Measurements from ENCODE around the gene CEP72.

Gene CEP72

DNA sequence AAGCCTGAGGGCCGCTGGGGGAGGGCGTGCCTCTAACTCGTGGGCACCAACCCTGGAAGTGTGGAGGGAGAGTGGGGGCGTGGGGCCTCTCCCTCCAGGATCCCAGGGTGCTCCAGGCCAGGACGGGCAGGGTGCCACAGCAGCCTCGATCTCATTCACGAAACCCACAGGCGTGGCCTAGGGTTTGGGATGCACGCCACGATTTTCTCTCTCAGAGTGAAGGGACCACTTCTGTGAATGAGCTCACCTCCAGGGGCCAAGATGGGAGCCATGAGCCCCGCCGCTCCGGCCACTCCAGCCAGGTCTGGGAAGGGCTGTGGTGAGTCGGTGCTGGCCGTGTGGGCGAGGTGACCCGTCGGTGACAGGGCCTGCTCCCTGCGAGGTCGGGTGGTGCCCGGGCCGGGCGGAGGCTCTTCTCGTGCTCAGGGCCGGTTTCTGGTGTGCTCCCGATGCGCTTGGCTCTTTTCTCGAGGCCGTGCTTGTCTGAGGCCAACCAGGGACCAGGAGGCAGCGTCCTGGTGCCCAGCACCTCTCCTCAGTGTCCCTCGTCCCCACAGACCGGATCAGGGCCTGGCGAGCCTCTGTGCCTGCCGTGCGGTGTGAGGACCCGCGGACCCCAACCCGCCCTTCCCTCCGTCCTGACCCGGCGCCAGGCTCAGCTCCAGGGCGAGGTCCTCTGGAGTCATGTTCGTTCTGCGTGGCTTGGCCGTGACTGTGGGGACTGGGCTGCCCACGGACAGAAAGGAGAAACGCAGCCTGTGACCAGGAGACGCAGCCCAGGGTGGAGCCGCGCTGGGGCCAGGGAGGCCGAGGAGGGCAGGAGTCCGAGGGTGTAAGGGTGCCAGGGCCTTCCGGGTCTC lies 50.0 kb downstream of the CEP72 start:
- DNase-seq = no peak

DNA sequence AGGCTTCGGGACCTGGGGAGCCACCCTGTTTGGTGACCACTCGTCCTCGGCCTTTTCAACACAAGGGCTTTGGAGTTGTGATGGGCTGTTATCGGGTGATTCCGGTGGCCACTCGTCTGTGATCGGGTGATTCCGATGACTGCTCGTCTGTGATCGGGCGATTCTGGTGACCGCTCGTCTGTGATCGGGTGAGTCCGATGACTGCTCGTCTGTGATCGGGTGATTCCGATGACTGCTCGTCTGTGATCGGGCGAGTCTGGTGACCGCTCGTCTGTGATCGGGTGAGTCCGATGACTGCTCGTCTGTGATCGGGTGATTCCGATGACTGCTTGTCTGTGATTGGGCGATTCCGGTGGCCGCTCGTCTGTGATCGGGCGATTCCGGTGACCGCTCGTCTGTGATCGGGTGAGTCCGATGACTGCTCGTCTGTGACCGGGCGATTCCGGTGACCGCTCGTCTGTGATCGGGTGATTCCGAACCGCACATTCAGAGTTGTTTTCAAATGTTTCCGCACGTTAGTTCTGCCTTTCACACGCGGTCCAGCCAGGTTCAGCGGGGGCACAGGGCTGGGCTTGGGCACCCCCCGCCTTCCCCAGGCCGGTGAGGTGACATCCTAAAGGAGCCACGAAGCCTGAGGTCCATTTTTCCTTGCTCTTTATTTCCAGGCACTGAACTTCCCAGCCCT lies 50.8 kb downstream of the CEP72 start:
- DNase-seq = no peak

DNA sequence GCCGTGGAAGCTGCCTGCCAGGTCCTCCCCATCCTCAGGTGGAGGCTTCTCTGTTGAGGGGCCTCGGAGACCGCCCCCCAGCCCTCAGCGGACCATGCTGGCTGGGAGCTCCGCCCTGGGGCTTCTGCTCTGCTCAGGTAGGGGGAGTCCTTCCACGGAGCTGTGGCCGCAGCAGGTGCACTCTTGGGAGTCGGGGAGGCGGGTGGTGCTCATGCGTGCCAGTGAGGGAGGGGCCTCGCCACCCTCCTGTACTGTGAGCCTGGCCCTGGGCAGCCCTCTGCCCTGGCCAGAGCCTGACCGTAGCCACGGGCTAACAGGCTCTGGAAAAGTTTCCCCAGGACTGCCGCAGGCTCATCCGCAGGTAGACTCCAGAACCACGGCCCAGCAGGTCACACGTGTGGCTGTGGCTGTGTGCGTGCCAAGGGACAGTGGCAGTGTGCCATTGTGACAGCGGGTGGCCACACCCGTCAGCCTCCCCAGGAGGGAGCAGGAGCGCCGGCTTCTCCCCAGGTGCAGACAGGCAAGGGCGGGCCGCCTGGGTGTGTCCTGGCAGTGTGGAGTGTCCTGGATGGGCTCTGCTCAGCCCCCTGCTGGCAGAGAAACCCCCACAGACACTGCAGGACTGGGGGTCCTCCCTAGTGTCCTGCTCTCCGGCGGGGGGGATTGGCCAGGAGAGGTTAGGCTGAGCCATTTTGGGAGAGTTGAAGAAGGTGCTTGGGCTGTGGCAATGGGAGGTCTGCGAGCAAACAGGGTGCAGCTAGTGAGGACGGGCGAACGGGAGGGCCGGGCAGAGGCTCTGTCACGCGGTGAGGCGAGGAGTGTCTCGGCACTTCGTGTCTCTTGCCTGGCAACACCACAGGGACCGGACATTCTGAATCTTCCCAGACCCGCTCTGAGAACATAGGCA lies 51.5 kb downstream of the CEP72 start:
- DNase-seq = no peak

DNA sequence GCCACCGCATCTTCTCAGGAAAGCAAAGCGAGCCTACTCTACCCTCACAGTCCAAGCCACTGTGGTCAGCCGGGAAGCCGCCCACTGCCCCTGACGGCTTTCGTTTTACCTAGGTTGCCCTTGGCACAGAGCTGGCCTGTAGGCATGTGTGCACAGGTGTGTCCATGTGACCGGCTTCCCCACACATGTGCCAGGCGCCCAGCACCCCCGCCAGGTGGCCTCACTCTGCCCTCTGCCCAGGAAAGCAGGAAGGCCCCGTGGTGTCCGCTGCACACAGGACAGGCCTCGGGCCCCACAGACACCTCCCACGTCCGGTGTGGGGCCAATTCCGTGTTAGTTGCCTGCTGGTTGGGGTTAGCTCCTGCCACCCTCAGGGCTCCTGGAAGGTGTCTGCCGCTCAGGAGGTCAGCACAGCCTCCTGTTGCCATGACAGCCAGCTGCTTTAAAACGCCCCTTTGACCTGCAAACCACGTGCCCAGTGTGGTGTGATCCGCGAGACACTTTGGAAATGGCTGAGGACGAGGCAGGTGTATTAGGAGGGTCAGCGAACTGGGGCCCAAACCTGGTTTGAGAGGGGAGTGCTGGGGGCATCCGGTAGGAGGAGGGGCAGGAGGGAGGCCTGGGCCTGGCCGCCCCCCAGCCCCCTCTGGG lies 52.3 kb downstream of the CEP72 start:
- DNase-seq = no peak

DNA sequence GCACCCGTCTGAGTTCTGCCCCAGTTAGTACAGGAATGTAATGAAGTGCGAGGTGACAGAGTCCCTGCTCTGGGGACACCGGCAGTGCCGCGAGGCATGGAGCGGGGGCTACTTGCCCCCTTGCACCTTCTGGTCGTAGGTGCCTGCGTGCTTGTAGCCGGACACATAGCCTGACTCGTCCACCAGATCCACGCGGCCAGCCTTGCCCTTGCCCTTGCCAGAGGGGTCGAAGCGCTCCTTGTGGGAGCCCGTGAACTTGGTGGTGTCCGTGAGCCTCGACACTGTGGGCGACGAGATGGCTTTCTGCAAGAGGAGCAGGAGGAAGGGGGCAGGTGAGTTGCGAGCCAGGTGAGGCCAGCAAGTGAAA lies 52.8 kb downstream of the CEP72 start:
- no peak for DNase-seq

DNA sequence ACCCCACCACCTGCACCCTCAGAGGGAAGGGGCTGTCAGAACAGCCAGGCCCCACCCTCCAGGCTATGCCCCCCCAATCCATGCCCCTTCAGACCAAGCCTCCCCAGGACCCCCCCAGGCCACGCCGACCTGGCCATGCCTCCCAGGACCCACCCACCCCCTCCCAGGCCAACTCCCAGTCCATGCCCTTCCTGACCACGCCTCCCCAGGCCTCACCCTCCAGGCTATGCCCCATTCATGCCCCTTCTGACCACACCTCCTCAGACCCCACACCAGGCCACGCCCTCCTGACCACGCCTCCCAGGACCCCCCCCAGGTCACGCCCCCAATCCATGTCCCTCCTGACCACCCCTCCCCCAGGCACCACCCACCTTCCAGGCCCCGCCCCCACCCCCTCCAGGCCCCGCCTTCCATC lies 53.4 kb downstream of the CEP72 start:
- no peak for DNase-seq

DNA sequence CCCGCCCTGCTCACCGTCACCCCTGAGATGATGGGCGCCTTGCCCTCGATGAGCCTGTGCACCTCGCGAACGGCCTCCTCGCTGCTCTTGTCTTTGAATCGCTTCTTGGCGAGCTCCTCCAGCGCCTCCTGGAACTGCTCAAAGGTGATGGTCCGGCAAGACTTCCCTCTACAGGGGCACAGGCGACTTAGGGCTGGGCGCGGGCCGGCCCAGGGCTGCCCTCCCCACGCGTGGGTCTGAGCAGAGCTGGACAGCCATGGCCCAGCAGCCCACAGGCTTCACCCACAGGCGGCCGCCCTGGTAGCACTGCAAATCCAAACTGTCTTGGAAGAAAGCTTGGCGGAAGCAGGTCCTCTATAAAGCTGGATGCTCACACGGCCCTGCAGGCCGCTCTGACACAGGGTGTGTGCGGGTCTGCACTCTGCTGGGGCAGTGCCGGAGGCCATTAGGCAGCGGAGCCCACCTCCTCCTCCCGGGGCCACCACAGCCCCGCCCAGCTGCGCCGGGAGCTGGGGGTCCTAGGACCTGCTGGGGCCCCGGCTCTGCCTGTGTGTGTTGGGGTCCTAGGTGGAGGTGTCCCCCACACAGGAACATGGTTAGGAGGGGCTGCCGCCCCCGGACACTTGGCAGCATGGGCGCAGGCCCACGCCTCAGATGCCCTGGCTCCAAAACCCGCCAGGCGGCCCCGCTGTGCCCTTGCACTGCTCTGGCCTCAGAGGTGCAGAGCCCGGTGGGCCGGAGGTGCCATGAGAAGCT lies 54.0 kb downstream of the CEP72 start:
- DNase-seq = no peak

DNA sequence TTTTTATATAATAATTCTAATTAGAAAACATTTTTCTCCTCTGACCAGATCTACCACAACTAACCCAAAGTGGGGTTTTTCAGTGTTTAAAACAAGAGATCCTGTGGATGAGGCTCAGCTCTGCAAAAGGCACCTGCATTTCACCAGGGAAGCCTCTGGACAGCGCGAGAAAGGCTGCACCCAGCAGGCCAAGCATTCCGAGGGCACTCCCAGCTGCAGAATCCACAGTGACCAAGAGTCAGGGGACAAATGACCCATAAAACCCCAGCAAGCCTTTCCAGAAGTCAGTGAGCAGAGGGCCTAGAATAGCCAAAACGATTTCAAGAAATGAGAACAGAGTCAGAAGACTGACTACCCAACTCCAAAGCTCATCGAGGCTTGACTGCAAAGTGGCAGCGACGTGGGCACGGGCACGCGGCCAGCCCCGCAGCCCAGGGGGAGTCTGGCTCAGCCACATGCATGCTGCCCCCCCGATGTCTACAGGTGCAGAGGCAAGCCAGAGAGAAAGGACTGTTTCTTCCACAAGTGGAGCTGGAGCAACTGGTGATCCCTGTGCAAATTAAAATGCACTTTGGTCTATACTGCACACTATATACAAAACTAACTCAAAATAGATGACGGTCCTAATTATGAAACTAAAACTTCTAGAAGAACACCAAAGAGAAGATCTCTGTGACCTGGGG lies 54.8 kb downstream of the CEP72 start:
- DNase-seq = no peak

DNA sequence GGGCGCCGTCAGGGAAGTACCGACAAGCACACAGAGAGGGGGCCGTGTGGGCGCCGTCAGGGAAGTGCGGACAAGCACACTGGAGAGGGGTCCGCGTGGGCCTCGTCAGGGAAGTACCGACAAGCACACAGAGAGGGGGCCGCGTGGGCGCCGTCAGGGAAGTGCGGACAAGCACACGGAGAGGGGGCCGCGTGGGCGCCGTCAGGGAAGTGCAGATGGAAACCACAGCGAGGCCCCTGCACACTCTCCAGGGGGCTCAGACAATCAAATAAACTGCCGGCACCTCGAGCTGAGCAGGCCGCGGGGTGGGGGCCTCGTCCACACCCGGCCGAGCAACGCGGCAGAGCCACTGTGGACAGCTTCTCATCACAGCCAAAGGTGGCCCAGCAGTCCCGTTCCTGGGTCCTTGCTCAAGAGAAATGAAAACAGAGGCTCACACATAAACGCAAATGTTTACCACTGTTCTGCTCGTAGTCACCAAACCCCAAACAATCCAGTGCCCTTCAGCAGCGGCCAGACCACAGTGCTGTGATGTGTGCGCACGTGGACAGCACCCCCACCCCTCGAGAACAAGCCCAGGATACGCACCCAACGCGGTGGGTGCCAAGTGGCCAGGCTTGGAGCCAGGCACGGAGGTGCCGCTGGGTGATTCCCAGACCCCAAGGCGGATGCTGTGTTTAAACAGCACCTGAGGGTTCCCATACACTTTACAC lies 56.3 kb downstream of the CEP72 start:
- DNase-seq = no peak

DNA sequence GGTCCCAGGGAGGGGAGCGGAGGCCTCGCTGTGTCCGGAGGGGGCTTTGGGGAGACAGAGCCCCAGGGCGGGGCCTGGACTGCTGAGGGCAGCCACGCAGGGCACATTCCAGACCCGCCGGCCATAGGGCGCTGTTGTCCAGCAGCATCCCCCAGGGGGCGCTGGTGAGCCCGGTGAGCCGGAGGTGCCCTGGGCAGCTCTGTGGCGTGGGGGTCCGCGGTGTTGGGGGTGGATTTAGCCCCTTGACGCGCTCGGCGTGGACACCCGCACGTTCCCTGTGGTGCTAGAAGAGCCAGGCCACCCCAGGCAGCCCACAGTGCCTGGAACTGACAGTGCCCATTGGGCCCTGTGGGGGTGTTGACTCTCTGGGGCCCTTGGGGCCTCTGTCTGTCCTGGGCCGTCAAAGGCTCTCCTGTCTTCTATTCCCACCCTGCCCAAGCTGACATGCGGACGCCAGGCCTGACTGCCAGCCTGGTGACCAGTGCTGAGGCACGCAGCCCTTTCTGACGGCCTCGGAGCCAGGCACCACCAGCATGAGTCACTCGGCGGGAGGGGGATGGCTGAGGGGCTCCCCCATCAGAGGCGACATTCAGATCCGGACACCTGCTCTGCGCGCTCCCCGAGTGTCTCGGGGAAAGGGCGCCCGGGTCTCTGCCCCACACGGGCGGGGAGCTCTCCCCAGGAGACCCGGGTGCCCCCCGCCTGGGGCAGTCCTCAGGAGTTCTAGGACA lies 57.1 kb downstream of the CEP72 start:
- DNase-seq = peak; percentile 83

DNA sequence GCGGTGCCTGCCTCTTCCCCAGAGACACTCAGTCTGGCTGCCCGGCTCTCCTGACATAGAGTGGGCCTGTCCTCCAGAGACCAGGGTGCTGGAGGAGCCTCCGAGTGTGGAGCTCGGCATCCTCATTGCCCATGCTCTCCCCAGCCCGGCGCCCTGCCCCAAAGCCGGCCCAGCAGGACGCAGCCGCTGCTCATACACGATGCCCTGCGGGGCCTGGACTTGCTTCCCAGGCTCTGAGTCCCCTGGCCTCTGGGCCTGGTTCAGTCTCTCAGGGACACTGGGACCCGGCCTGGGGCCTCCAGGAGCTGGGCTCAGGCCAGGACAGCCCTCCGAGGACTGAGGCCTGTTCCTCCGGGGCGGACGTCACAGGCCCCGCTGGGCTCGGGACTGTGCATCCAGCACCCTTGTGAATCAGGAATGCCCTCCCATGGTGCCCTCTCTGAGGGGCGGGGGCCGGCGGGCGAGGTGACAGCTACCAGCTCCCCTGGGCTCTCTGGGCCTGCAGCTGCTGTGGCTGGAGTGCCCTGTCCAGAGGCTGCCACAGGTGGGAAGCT lies 57.8 kb downstream of the CEP72 start:
- no peak for DNase-seq

DNA sequence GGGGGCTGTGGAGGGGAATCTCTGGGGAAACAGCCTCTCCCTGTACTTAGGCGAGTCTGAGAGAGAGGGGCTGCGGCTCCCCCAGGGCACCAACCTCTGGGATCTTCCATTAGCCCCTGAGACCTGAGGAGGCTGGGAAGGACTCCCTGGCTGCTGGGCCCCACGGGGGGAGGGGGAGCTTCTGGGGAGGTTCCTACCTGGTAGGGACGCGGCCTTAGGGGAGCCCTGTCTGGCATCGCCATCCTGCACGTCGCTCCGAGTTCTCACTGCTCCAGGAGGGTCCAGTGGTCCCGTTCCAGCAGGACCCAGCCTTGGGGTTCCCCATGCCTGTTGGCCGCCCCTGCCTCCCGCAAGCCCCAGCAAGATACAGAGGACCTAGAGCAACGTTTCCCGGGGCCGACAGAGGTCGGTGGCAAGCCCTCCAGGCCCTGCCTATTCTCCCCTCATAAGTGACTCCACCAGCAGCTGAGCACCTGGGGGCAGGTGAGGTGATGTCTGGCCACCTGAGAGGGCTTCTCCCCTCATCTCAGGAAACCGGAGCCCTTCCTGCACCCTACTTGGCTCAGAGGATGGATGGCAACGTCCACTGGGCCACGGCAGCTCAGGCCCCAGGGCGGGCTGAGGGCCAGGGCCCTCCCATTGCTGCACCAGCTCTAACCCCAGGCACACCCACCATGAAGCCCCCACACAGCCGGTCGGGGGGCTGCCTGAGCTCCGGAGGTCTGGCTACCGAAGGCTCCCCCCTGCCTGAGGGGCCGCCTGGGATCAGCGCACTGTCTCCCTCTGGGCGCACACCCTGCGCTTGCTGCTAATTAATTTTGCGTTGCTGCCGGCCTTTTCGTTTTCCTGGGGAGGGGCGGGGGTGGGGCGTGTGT lies 58.5 kb downstream of the CEP72 start:
- no peak for DNase-seq

DNA sequence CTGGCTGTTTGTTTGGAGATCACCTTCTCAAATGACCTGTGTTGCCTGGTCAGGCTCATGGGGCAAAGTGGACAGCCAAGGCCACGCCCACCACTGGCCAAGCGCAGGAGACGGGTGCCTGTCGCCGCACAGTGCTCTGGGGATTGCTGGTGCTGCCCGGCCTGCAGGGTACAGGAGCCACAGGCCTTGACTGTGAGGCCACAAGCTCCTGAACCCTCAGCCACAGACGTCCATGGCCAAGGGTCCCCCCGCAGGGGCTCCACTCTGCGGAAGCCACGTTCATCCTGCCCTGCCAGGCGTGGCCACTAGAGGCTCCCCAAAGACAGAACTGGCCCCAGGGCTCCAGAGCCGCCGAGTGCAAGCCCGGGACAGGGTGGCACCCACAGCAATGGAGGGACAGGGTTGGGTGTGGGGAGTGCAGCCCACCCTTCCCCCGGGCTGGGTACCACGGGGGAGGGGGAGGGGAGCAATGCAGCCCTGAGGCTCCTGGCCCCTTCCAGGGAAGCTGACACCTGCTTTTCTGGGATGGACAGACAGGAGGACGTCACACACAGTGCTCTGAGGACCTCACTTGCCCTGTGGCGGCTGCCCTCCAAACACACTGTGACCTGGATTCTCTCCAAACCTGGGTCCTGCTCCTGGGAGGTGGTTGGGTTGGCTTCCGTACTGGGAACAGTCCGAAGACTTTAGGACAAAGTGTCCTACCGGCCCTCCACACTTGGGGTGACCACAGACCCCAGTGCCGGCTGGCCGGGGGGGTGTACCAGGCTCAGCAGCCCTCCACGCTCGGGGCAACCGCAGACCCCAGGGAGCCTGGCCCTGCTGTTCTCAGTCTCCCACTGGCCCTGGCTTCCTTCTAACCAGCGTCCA lies 59.6 kb downstream of the CEP72 start:
- DNase-seq = peak; percentile 85

DNA sequence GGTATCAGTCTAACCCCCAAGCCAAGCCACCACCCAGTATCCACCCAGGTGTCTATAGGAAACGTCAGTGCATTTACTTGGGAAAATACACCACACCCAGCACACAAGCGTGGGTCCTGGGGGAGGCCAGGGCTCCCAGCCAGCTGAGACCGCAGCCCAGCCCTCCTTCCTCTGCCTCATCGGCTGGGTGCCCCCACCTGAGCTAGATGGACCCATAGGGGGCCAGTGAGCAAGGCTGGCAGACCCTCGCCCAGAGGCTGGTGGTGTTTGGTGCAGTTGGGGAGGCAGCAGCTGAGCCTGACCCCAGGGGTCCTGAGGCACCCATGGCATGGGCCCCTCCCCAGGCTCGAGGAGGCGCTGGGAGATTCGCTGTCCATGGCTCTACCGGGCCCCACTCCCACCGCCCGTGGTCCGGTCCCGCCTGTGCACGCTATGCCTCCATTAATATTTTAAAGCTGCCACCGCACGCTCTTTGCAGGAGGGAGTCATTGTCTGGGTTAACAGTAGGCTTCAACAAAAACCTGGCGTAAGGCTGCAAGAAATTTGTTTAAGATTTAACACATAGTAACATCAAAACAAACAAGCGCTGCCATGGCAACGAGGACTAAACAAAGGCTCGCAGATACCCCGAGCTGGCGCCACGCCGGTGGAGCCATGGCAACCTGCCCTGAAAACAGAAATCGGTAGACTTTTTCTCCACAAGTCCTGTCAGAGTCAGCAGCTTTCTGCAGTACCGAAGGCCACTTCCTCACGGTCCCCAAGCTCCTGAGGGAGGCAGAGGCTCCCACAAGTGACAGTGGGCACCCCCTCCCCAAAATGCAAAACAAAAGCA lies 60.4 kb downstream of the CEP72 start:
- DNase-seq = no peak

DNA sequence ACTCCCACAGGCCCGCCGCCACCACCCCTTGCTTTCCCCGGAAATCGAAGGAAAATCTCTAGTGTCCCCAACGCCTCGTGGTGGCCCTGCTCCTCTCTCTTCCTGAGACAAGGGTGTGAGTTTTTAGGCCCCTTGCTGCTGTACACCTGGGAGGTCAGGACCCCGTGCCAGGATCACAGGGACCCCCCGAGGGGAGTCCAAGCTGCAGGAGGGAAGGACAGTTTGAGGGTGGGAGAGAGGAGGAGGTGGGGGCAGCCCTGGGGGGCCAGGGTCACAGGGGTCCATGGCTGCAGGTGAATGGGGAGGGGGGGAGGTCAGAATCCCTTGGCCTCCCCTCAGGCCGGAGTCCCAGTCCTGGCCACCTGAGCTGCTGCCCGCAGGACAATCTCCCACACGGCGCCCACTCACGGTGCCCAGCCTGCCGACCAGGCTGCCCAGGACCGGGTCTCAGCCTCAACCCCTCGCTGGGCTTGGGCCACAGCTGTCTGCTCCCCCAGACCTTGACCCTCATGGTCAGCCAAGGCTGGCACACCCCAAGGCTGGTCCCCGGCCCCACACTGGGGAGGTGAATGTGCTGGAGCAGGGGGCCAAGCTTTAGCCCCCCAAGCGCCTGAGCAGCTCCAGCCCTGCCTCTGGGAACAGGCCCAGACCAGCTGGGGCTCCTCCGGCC lies 61.2 kb downstream of the CEP72 start:
- DNase-seq = no peak
